Liver (tissue), 9 donors: ENCODE measurements around the gene PRC1. TPM values are rescaled to one million over a fixed set of nuclear protein-coding genes. Genes with fewer than 3 reads are reported as not detected.

Source experiments
- DNase-seq: peaks from one replicate; pipeline ENCODE4 v3.0.0-alpha.2; 2017; ENCODE audit warnings: low spot score
- H3K27ac ChIP-seq, 2 donors: one replicate each; pipeline ENCODE4 v1.7.0; 2013; ENCODE audit warnings: inconsistent platforms in 2 of 2, low read length in 2 of 2, control low read depth in 1 of 2, low read depth in 1 of 2, mild to moderate bottlenecking in 1 of 2
- H3K27me3 ChIP-seq, 4 donors: one replicate each; pipeline versions ENCODE4 v1.6.1 to v1.7.0; 2013; ENCODE audit warnings: low read length in 3 of 4, inconsistent platforms in 1 of 4, mild to moderate bottlenecking in 1 of 4, moderate library complexity in 1 of 4; ENCODE audit not compliant: control insufficient read depth in 4 of 4, insufficient read depth in 4 of 4
- H3K36me3 ChIP-seq, 4 donors: one replicate each; pipeline versions ENCODE4 v1.6.1 to v1.7.0; 2013; ENCODE audit warnings: low read length in 3 of 4, mild to moderate bottlenecking in 3 of 4, low read depth in 1 of 4, moderate library complexity in 1 of 4; ENCODE audit not compliant: control insufficient read depth in 4 of 4, insufficient read depth in 3 of 4
- H3K4me1 ChIP-seq, 4 donors: one replicate each; pipeline versions ENCODE4 v1.6.1 to v1.7.0; 2013; ENCODE audit warnings: low read length in 3 of 4, mild to moderate bottlenecking in 3 of 4, moderate library complexity in 1 of 4; ENCODE audit not compliant: control insufficient read depth in 4 of 4, insufficient read depth in 4 of 4
- H3K4me3 ChIP-seq, 3 donors: one replicate each; pipeline versions ENCODE4 v1.6.1 to v1.7.0; 2013; ENCODE audit warnings: low read length in 3 of 3, control low read depth in 1 of 3, low read depth in 1 of 3, mild to moderate bottlenecking in 1 of 3
- H3K9ac ChIP-seq, 2 donors: one replicate each; pipeline ENCODE4 v1.7.0; 2013; ENCODE audit warnings: low read length in 2 of 2, mild to moderate bottlenecking in 2 of 2, moderate library complexity in 2 of 2, control low read depth in 1 of 2, low read depth in 1 of 2
- H3K9me3 ChIP-seq, 4 donors: one replicate each; pipeline versions ENCODE4 v1.6.1 to v1.7.0; 2013; ENCODE audit warnings: low read length in 3 of 4; ENCODE audit not compliant: control insufficient read depth in 4 of 4
- ATF3 ChIP-seq: IDR thresholded peaks from 2 replicates; pipeline ENCODE4 v1.6.1; 2016; ENCODE audit warnings: antibody characterized with exemption
- CTCF ChIP-seq: fragments of 150-350 bp; IDR thresholded peaks from 2 replicates; pipeline ENCODE4 v1.5.1; 2017; ENCODE audit warnings: improper control_type of control experiment, low read depth, low read length; ENCODE audit not compliant: missing input control
- EGR1 ChIP-seq, 2 donors: IDR thresholded peaks; 2 replicates each; pipeline ENCODE4 v1.6.1; 2016 to 2018; ENCODE audit warnings: antibody characterized with exemption in 2 of 2, low read depth in 2 of 2
- FOXA1 ChIP-seq: IDR thresholded peaks from 2 replicates; pipeline ENCODE4 v1.6.1; 2016; ENCODE audit warnings: antibody characterized with exemption
- FOXA2 ChIP-seq: IDR thresholded peaks from 2 replicates; pipeline ENCODE4 v1.6.1; 2016; ENCODE audit warnings: antibody characterized with exemption
- GABPA ChIP-seq, 2 donors: IDR thresholded peaks in 1 of 2; conservative IDR thresholded peaks in 1 of 2; 2 replicates each; pipeline ENCODE4 v1.6.1; 2016; ENCODE audit warnings: antibody characterized with exemption in 2 of 2, mild to moderate bottlenecking in 1 of 2, moderate library complexity in 1 of 2
- HNF4A ChIP-seq, 2 donors: conservative IDR thresholded peaks; 2 replicates each; pipeline ENCODE4 v1.6.1; 2016; ENCODE audit warnings: antibody characterized with exemption in 2 of 2, mild to moderate bottlenecking in 2 of 2
- HNF4G ChIP-seq: IDR thresholded peaks from 2 replicates; pipeline ENCODE4 v1.6.1; 2016; ENCODE audit warnings: antibody characterized with exemption
- JUND ChIP-seq, 2 donors: IDR thresholded peaks; 2 replicates each; pipeline ENCODE4 v1.6.1; 2016; ENCODE audit warnings: antibody characterized with exemption in 2 of 2
- MAX ChIP-seq: IDR thresholded peaks from 2 replicates; pipeline ENCODE4 v1.6.1; 2016; ENCODE audit warnings: antibody characterized with exemption
- NR2F2 ChIP-seq: IDR thresholded peaks from 2 replicates; pipeline ENCODE4 v1.6.1; 2016; ENCODE audit warnings: antibody characterized with exemption
- RAD21 ChIP-seq, 2 donors: IDR thresholded peaks; 2 replicates each; pipeline ENCODE4 v1.6.1; 2016; ENCODE audit warnings: antibody characterized with exemption in 2 of 2, mild to moderate bottlenecking in 2 of 2
- RXRA ChIP-seq, 2 donors: IDR thresholded peaks; 2 replicates each; pipeline ENCODE4 v1.6.1; 2017 to 2018; ENCODE audit warnings: antibody characterized with exemption in 2 of 2, mild to moderate bottlenecking in 1 of 2
- SP1 ChIP-seq: IDR thresholded peaks from 2 replicates; pipeline ENCODE4 v1.6.1; 2018; ENCODE audit warnings: antibody characterized with exemption, mild to moderate bottlenecking
- TAF1 ChIP-seq: conservative IDR thresholded peaks from 2 replicates; pipeline ENCODE4 v1.6.1; 2016; ENCODE audit warnings: antibody characterized with exemption, mild to moderate bottlenecking
- YY1 ChIP-seq: IDR thresholded peaks from 2 replicates; pipeline ENCODE4 v1.6.1; 2016; ENCODE audit warnings: antibody characterized with exemption, mild to moderate bottlenecking
- WGBS: extraction: QIAGEN DNeasy Blood & Tissue Kit; methylation state at CpG from one replicate; pipeline ENCODE4 v1.1.7; 2013; 5-methylcytosine and 5-hydroxymethylcytosine counted together
- polyA plus RNA-seq, 2 donors: library from polyadenylated mRNA; stranded (reverse) in 1 of 2; unstranded in 1 of 2; fragments of 200-250 nt in 1 of 2; fragments of >200 nt in 1 of 2; fragmentation: Nextera tagmentation in 1 of 2; extraction: Ambion mirVana in 1 of 2; gene quantifications; one replicate each; pipeline versions ENCODE4 v1.2.1 to v1.2.3, GENCODE V29; 2013 to 2015
- total RNA-seq, 2 donors: library from RNA; depleted of rRNA; stranded (reverse); fragments of >200 nt; gene quantifications; one replicate each; pipeline ENCODE4 v1.2.3, GENCODE V29; 2014
- TF ChIP-seq, protein P1 (sequence below): IDR thresholded peaks from 2 replicates; pipeline ENCODE4 v1.6.1; 2016; ENCODE audit warnings: antibody characterized with exemption
- TF ChIP-seq, protein P2 (sequence below): IDR thresholded peaks from 2 replicates; pipeline ENCODE4 v1.6.1; 2016; ENCODE audit warnings: antibody characterized with exemption, mild to moderate bottlenecking
- donor health status: healthy.
- donor health status: healthy.
- donor health status: healthy.
- donor health status: healthy.
- donor health status: healthy.

PRC1 gene
- total and polyA plus RNA-seq, 4 donors, result 2.1 to 128 (median 5.6) TPM

- H3K4me3 ChIP-seq, result peak within 1 kb of the TSS; percentile 77 to 100 (median 87)
- no peaks in the 10 kb centered on the region for H3K36me3 ChIP-seq
- under 1% methylated on average over 48 of the region's 48 CpGs for WGBS
- peak; percentile 81 for DNase-seq
- TF ChIP-seq HNF4A (conservative IDR thresholded peaks at IDR 0.05), result peak; percentile 19 to 26
- peak; percentile 9 to 36 for TF ChIP-seq RAD21 (IDR thresholded peaks at IDR 0.05)
- TF ChIP-seq ATF3, result peak; percentile 6
- TF ChIP-seq MAX, result peak; percentile 82
- TF ChIP-seq EGR1 (IDR thresholded peaks at IDR 0.05; ENCODE audit: low read depth in 2 of 2), result peak; percentile 47 to 75
- peak; percentile 21 for TF ChIP-seq FOXA1
- no peak for TF ChIP-seq JUND (IDR thresholded peaks at IDR 0.05)
- no peak for TF ChIP-seq CTCF
- TF ChIP-seq YY1, result peak; percentile 92
- TF ChIP-seq HNF4G, result no peak
- TF ChIP-seq SP1, result peak; percentile 48
- TF ChIP-seq, protein P1, sequence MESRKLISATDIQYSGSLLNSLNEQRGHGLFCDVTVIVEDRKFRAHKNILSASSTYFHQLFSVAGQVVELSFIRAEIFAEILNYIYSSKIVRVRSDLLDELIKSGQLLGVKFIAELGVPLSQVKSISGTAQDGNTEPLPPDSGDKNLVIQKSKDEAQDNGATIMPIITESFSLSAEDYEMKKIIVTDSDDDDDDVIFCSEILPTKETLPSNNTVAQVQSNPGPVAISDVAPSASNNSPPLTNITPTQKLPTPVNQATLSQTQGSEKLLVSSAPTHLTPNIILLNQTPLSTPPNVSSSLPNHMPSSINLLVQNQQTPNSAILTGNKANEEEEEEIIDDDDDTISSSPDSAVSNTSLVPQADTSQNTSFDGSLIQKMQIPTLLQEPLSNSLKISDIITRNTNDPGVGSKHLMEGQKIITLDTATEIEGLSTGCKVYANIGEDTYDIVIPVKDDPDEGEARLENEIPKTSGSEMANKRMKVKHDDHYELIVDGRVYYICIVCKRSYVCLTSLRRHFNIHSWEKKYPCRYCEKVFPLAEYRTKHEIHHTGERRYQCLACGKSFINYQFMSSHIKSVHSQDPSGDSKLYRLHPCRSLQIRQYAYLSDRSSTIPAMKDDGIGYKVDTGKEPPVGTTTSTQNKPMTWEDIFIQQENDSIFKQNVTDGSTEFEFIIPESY, result peak; percentile 93
- peak; percentile 42 for TF ChIP-seq TAF1
- peak; percentile 77 to 98 for TF ChIP-seq GABPA (IDR thresholded peaks at IDR 0.05 in 1 of 2, conservative IDR thresholded peaks at IDR 0.05 in 1 of 2)
- TF ChIP-seq NR2F2, result peak; percentile 18
- TF ChIP-seq FOXA2, result no peak
- TF ChIP-seq RXRA (IDR thresholded peaks at IDR 0.05), result peak; percentile 40 to 43
- TF ChIP-seq, protein P2, sequence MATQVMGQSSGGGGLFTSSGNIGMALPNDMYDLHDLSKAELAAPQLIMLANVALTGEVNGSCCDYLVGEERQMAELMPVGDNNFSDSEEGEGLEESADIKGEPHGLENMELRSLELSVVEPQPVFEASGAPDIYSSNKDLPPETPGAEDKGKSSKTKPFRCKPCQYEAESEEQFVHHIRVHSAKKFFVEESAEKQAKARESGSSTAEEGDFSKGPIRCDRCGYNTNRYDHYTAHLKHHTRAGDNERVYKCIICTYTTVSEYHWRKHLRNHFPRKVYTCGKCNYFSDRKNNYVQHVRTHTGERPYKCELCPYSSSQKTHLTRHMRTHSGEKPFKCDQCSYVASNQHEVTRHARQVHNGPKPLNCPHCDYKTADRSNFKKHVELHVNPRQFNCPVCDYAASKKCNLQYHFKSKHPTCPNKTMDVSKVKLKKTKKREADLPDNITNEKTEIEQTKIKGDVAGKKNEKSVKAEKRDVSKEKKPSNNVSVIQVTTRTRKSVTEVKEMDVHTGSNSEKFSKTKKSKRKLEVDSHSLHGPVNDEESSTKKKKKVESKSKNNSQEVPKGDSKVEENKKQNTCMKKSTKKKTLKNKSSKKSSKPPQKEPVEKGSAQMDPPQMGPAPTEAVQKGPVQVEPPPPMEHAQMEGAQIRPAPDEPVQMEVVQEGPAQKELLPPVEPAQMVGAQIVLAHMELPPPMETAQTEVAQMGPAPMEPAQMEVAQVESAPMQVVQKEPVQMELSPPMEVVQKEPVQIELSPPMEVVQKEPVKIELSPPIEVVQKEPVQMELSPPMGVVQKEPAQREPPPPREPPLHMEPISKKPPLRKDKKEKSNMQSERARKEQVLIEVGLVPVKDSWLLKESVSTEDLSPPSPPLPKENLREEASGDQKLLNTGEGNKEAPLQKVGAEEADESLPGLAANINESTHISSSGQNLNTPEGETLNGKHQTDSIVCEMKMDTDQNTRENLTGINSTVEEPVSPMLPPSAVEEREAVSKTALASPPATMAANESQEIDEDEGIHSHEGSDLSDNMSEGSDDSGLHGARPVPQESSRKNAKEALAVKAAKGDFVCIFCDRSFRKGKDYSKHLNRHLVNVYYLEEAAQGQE, result peak; percentile 58
- no peaks in the 10 kb centered on the region for H3K27me3 ChIP-seq
- H3K9ac ChIP-seq, result peak within 1 kb of the TSS; percentile 64 to 70
- no peaks in the 10 kb centered on the region for H3K9me3 ChIP-seq
- H3K27ac ChIP-seq, result peak within 1 kb of the TSS in 1 of 2 donors; percentile 27
- peaks cover 2 to 17% (median 12%) of the 10 kb centered on the region in 4 donors for H3K4me1 ChIP-seq
Measured at GRCh38 chr15:91022075-91022831, 27.9 kb upstream of the PRC1 start, which contains the start of gene VPS33B. VPS33B (minus strand) TSS chr15:91022594; CDS start chr15:91022249, 345 bp downstream.
